Pancreas (tissue), 10 donors: Measurements from ENCODE around the gene GALNT9. TPM values are rescaled to one million over a fixed set of nuclear protein-coding genes. Genes with fewer than 3 reads are reported as not detected.
"Not testable (repeated sequence)": the region's sequence is repeated elsewhere in the genome, so short reads cannot be mapped to it uniquely, and the experiment has no call there.

Source experiments
- ATAC-seq, 4 donors: fragments of 200-7000 bp; cut with Tn5 transposase; one replicate each; pipeline versions ENCODE4 v1.8.0 to v1.9.1; 2020; ENCODE audit warnings: mild to moderate bottlenecking in 4 of 4, moderate library complexity in 4 of 4
- DNase-seq, 6 donors: peaks; one replicate each; pipeline ENCODE4 v3.0.0-alpha.2; 2020
- FAIRE-seq: peaks from 2 replicates; lab custom pipeline; 2012; peaks lifted over from hg19 to GRCh38; lab: Jason Lieb, UNC
- H3K27ac ChIP-seq, 4 donors: fragments of 200-600 bp; sonication (generic); 1 replicate in 3 of 4; 2 replicates in 1 of 4; pipeline versions ENCODE4 v1.5.0 to v1.8.0; 2020
- H3K27me3 ChIP-seq, 4 donors: fragments of 200-600 bp; one replicate each; pipeline ENCODE4 v1.8.0; 2021
- H3K36me3 ChIP-seq, 3 donors: fragments of 200-600 bp; sonication (generic) in 1 of 3; one replicate each; pipeline versions ENCODE4 v1.5.0 to v1.8.0; 2020 to 2021
- H3K4me1 ChIP-seq, 3 donors: fragments of 200-600 bp; one replicate each; pipeline ENCODE4 v1.8.0; 2021
- H3K4me3 ChIP-seq, 4 donors: fragments of 200-600 bp; sonication (generic) in 2 of 4; one replicate each; pipeline versions ENCODE4 v1.5.0 to v1.8.0; 2020 to 2021
- H3K9me3 ChIP-seq, 4 donors: fragments of 200-600 bp; one replicate each; pipeline ENCODE4 v1.8.0; 2021
- CTCF ChIP-seq, 4 donors: fragments of 200-600 bp; sonication (generic) in 3 of 4; IDR thresholded peaks; one replicate each; pipeline versions ENCODE4 v1.5.0 to v1.8.0; 2021; ENCODE audit warnings: antibody characterized with exemption in 4 of 4
- WGBS, 2 donors: extraction: QIAGEN DNeasy Blood & Tissue Kit; methylation state at CpG; one replicate each; pipeline ENCODE4 v1.1.7; 2013; 5-methylcytosine and 5-hydroxymethylcytosine counted together
- intact Hi-C, 3 donors: fragments of 100-400 bp; cut with DNase I; formaldehyde crosslinking; loops; one replicate each; pipeline versions ENCODE4 v1.11.1 to v1.14.2; 2022
- polyA plus RNA-seq, 2 donors: library from polyadenylated mRNA; stranded (reverse); fragments of 200-250 nt; gene quantifications; one replicate each; pipeline ENCODE4 v1.2.3, GENCODE V29; 2013
- total RNA-seq, 6 donors: library from RNA; stranded (reverse); fragmentation: NEBNext Ultra II Directional in 4 of 6; extraction: Animal tissue kit (Norgen Biotek cat#: 25700) in 4 of 6; gene quantifications; one replicate each; pipeline versions ENCODE4 v1.2.1 to v1.2.4, GENCODE V29; 2021 to 2023
- donor health status: healthy with polysubstance abuse.
- donor health status: DM: no; HTN: no; CAD: no; lungs with moderate emphysema.
- donor health status: DM: no; HTN: no; CAD: no.
- donor health status: control.
- donor health status: control.
- donor health status: Bipolar disorder and iron deficiency.
- donor health status: DM: yes; HTN: yes; CAD: no.
- donor health status: DM: no; HTN: no; CAD: no.
- donor health status: DM: no; HTN: no; CAD: no.
- donor health status: DM: yes; HTN: yes; CAD: no.

Gene GALNT9
- total and polyA plus RNA-seq, 8 donors: 0.09 to 0.46 (median 0.25) TPM; not detected in 5

DNA sequence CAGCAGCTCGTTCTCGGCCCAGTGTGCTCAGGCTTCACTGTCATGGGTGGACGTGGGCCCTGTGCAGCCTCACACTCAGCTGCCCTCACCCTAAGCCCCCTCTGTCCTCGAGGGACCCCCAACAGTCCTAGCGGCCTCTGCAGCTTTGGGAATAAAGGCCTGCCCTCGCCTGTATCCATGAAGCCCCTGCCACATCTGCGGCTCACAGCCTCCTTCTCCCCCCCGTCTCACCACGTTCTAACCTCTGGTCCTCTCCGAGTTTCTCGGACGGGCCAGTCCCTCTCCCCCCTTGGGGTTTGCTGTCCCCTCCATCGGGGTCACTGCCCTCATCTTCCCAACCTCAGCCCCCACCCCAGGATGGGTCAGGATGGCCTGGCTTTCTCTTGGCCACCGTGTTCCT, 30.2 kb upstream of the GALNT9 start:
- no peaks in the 10 kb centered on the region for H3K9me3 ChIP-seq
- no peak for ATAC-seq
- WGBS, 2 donors: 80 to 81% methylated on average over 14 of the region's 14 CpGs
- TF ChIP-seq CTCF (IDR thresholded peaks at IDR 0.05): no peak
- no peak overlapping the region for H3K4me3 ChIP-seq
- H3K36me3 ChIP-seq: no peaks in the 10 kb centered on the region
- intact Hi-C loops: no loop called here
- peak in 1 of 6 donors; percentile 32 for DNase-seq
- H3K27ac ChIP-seq: no peak overlapping the region
- no peaks in the 10 kb centered on the region for H3K4me1 ChIP-seq
- FAIRE-seq: no peak
- H3K27me3 ChIP-seq: no peaks in the 10 kb centered on the region

DNA sequence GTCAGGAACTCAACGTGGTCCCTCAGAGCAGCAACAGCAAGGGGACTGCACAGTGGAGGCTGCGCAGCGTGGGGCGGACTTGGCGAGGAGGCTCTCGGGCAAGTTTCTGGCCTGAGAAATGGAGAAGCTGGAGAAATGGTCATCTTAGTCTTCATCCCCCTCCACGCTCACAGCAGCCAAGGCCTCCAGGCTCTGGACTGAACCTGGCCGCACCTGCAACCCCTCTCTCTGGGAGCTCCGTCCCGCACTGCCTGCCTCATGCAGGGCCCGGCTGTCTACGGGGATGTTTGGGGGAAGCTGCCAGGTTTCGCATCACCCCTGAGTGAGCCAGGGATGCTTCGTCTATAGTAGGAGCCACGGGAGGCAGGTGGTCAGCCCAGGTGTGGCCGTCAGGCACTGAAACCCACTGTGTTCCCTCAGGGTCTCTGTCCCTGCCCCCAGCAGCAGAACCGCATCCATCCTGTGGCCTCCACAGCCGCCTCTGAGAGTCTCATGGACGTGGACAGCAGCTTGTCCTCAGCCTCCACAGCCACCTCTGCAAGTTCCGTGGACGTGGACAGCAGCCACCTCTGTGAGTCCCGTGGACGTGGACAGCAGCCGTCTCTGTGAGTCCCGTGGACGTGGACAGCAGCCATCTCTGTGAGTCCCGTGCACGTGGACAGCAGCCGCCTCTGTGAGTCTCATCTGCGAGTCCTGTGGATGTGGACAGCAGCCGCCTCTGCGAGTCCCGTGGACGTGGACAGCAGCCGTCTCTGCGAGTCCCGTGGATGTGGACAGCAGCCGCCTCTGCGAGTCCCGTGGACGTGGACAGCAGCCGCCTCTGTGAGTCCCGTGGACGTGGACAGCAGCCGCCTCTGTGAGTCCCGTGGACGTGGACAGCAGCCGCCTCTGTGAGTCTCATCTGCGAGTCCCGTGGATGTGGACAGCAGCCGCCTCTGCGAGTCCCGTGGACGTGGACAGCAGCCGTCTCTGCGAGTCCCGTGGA, 29.1 kb upstream of the GALNT9 start:
- H3K9me3 ChIP-seq, H3K4me3 ChIP-seq, FAIRE-seq, intact Hi-C loops, H3K36me3 ChIP-seq, ATAC-seq, H3K4me1 ChIP-seq, H3K27me3 ChIP-seq, H3K27ac ChIP-seq: not testable (repeated sequence)
- DNase-seq: peak in 1 of 6 donors; percentile 15
- WGBS, 2 donors: 83 to 87% methylated on average over 32 to 51 of the region's 57 CpGs

DNA sequence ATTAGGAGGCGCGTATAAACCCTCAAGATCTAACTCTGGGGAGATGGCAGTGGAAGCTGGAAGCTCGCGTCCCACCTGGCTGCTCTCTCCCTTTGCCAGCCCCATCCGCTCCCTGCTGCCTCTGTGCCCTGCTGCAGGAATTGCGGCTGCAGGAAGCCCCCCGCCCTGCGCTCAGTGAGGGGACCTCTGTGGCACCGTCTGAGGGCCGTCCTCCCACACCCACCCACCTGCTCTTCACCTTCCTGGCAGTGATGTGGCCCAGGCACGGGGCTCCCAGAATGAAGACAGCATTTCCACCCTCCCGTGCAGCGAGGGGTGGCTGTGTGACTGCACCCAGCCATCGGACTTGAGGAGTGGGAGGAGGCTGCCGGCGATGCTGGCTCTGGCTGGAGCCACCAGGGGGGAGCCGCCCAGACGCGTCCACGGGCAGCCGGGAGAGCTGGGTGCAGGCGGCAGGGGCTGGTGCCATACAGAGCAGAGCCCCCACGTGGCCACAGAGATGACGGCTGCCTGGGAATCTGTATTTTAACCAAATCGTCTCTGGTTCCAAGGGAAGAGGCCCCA, 28.3 kb upstream of the GALNT9 start:
- Histone ChIP-seq H3K36me3 (no peaks in the 10 kb centered on the region), H3K27me3 (no peaks in the 10 kb centered on the region), H3K4me1 (no peaks in the 10 kb centered on the region), H3K4me3 (no peak overlapping the region), H3K9me3 (no peaks in the 10 kb centered on the region), H3K27ac (no peak overlapping the region)
- FAIRE-seq: no peak
- no peak for TF ChIP-seq CTCF (IDR thresholded peaks at IDR 0.05)
- ATAC-seq: no peak
- intact Hi-C loops: no loop called here
- peak in 1 of 6 donors; percentile 47 for DNase-seq
- WGBS, 2 donors: 67 to 69% methylated on average over 25 of the region's 25 CpGs

DNA sequence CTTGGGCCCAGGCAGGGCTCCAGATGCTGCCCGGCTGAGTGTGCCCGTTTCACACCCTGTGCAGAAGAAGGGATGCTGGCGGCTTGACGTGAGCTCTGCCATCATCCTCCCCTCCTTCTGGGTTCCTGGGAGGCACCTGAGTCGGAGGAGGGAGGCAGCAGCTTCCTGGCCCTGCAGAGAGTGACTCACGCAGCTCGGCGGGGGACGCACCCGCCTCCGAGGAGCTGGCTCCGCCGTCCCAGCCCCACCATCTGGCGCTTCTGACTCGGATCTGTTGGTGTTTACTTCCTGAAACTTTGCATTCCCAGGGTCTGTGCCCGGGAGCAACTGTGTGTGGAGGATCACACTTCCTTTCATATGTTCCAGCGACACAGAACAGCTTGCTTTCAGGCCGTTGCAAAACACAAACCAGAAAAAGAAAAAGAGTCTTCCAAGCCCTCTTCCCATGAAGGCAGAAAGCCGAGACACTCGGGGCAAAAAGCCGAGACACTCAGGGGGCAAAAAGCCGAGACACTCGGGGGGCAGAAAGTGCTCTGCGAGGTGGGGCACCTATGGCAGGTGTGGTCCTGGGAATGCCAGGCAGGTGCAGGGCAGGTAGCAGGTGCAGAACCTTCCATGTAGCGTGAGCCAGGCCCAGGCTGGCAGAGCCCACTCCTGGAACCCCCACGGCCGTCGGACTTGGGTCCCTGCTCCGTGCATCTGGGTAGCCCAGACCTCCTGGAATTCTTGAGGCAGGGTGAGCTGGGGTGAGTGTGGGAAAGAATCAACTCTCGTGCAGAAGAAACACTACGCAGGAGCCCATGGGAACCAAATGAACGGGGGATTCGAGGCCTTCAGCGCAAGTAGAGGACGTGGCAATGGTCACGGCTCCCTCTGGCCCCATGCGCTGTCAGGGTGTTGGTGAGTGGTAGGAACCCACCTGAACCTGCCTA, 27.6 kb upstream of the GALNT9 start:
- no peaks in the 10 kb centered on the region for H3K36me3 ChIP-seq
- 40 to 42% methylated on average over 37 of the region's 37 CpGs for WGBS, 2 donors
- intact Hi-C loops: no loop called here
- ATAC-seq (peak in 3 of 4 donors; percentile 43 to 64 (median 45)), DNase-seq (peak in 2 of 6 donors; percentile 1 to 42), FAIRE-seq (no peak)
- no peak for TF ChIP-seq CTCF (IDR thresholded peaks at IDR 0.05)
- H3K27me3 ChIP-seq: no peaks in the 10 kb centered on the region
- no peak overlapping the region for H3K27ac ChIP-seq
- H3K9me3 ChIP-seq: no peaks in the 10 kb centered on the region
- H3K4me3 ChIP-seq: no peak overlapping the region
- H3K4me1 ChIP-seq: no peaks in the 10 kb centered on the region
